HG02970 (cell line): ENCODE data around the gene GPR35.
A peak's percentile ranks its signal among the peaks of the same experiment; 100 is the strongest.

Experiments
- ATAC-seq: cut with Tn5 transposase; IDR thresholded peaks from one replicate; pipeline ENCODE4 v1.9.1; 2021; ENCODE audit warnings: mild to moderate bottlenecking, moderate library complexity, moderate number of reproducible peaks; ENCODE audit not compliant: unreplicated experiment, low FRiP score

Gene GPR35, protein sequence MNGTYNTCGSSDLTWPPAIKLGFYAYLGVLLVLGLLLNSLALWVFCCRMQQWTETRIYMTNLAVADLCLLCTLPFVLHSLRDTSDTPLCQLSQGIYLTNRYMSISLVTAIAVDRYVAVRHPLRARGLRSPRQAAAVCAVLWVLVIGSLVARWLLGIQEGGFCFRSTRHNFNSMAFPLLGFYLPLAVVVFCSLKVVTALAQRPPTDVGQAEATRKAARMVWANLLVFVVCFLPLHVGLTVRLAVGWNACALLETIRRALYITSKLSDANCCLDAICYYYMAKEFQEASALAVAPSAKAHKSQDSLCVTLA

DNA sequence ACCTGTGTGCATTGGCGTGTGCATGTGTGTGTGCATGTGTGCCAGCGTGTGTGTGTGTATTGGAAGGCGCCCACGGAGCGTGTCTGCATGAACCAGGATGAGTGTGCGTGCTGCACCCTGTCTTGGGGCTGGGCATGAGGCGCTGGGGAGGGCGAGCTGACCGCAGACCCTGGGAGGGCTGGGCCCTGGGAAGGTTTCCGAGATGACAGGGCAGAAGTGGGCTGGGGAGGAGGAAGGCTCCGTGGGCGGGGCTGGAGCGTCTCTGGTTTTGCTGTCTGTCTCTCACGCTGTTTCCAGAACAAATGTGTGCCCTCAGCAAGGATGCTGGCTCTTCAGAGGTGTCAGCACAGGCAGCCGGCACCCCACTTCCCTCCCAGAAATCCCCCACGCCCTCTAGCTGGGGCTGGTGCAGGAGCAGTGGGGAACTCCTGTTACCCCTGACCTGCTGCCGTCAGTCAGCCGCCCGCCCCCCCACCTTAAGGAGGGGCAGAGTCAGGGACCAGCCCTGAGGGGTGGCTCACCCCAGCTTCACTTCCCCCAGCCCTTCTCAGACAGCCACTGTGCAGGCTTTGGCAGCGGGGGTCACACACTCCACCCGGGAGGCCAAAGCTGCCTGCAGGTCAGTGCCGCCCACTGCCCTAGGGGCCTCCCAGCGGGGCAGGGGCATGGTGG, at the start of gene GPR35:
Gene GPR35, plus strand, starts transcription at position 531 of the 672 bp plus-strand sequence. CDS start 4,473 bp downstream, outside the sequence.
- no peak for ATAC-seq

DNA sequence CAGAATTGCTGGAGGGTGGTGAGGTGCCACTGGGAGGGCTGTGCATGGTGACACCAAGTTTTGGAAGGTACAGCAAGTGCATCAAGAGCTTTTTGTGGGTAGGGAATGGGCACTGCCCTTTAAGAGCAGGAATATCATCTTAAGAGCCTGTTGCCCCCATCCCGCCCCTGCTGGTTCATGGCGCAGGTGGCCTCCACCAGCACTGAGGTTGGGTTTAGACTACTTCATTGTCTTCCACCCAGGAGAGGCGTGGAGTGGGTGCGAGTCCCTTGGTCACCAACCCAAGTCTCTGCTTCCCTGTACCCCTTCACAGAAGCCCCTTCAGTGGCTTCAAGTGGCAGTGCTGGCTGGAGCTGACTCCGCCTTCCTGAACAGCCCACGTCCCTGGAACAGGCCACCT, 49.2 kb upstream of the GPR35 start:
- no peak for ATAC-seq

DNA sequence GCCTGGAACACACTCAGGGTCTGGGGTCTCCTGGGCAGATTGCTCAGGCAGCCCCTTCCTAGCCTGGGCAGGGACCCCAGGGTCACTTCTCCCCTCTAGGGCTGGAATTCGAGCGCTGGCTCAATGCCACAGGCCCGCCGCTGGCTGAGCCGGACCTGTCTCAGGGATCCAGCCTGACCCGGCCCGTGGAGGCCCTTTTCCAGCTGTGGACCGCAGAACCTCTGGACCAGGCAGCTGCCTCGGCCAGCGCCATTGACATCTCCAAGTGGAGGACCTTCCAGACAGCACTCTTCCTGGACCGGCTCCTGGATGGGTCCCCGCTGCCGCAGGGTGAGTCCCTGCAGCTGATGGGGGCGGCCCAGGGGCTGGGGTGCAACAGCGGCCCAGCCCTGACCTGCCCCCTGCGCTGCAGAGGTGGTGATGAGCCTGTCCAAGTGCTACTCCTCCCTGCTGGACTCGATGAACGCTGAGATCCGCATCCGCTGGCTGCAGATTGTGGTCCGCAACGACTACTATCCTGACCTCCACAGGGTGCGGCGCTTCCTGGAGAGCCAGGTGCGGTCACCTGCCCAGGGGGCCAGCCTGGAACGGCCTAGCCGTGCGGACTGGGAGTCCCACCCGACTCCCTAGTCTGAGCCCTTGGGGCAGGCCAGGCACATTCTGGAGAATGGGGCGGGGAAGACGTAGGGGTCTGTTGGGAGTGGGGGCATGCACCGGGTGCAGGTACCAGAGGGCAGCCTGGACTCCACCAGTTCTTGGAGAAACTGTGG, 48.7 kb upstream of the GPR35 start:
- ATAC-seq = no peak

DNA sequence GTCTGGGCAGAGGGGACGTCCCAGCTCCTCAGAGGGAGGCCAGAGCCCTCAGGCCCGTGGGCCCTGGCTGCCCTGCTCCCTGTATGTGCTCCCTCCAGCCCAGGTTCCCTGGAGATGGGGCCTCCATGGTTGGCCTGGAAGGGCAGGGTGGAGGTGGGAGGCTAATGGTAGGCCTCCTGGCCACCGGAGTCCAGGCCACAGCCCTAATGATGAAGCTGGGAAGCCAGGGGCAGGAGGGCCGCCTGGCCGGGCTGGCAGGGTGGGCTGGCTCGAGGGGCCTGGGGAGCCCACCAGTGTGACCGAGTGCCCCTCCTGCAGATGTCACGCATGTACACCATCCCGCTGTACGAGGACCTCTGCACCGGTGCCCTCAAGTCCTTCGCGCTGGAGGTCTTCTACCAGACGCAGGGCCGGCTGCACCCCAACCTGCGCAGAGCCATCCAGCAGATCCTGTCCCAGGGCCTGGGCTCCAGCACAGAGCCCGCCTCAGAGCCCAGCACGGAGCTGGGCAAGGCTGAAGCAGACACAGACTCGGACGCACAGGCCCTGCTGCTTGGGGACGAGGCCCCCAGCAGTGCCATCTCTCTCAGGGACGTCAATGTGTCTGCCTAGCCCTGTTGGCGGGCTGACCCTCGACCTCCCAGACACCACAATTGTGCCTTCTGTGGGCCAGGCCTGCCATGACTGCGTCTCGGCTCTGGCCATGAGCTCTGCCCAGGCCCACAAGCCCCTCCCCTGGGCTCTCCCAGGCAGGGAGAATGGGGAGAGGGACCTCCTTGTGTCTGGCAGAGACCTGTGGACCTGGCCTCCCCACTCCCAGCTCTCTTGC, 47.8 kb upstream of the GPR35 start:
- ATAC-seq = no peak

DNA sequence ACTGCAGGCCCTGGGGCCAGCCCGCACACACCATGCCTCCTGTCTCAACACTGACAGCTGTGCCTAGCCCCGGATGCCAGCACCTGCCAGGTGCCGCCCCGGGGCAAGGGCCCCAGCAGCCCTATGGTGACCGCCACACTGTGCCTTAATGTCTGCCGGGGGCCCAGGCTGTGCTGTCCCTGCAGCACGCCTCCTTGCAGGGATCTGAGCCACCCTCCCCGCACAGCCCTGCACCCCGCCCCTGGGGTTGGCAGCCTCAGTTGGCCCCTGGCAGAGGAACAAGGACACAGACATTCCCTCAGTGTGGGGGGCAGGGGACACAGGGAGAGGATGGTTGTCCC, 47.2 kb upstream of the GPR35 start:
- ATAC-seq = no peak

DNA sequence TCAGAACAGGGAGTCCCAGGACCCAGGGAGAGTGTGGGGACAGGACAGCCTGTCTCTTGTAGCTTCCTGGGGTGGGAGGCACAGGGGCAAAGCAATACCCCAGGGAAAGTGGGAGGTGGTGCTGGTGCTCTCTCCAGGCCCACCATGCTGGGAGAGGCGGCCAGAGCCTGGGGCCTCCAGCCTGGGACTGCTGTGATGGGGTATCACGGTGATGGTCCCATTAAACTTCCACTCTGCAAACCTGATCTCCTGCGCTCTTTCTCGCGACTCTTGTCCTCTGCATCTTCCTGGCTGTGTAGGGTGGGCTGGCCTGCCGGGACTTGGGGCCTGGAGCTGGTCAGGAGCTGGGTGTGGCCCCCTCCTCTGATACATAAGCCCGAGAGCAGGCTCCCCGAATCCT, 46.8 kb upstream of the GPR35 start:
- ATAC-seq = no peak

DNA sequence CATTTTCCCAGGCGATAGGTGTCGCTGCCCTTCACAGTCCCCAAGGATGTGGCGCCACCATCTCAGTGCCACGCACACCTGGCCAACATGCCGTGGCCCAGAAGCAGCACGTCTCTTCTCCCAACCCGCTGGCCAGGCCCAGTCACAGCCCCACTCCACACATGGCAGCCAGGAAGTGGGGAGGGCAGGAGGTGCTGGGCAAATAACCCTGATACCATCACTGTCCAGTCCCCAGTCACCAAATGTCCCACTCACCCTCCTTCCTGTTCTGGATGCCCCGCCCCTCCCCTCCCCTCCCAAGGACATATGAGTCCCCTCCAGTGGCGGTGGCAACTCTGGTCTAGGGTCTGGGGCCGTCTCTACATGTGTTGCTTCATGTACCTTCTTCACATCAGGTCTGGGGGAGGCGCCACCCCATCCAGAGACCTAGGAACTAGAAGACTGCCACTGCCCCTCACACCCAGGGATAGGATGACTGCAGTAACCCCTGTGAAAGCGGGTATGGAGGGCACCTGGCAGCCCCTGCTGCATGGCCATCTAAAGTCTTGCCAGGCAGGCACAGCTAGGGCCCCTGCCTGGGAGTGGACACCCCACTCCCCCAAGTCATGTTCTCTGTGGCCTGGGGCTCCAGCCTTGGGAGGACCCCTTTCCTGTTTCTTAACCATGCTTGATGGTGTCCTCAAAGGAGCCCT, 46.1 kb upstream of the GPR35 start:
- ATAC-seq = no peak

DNA sequence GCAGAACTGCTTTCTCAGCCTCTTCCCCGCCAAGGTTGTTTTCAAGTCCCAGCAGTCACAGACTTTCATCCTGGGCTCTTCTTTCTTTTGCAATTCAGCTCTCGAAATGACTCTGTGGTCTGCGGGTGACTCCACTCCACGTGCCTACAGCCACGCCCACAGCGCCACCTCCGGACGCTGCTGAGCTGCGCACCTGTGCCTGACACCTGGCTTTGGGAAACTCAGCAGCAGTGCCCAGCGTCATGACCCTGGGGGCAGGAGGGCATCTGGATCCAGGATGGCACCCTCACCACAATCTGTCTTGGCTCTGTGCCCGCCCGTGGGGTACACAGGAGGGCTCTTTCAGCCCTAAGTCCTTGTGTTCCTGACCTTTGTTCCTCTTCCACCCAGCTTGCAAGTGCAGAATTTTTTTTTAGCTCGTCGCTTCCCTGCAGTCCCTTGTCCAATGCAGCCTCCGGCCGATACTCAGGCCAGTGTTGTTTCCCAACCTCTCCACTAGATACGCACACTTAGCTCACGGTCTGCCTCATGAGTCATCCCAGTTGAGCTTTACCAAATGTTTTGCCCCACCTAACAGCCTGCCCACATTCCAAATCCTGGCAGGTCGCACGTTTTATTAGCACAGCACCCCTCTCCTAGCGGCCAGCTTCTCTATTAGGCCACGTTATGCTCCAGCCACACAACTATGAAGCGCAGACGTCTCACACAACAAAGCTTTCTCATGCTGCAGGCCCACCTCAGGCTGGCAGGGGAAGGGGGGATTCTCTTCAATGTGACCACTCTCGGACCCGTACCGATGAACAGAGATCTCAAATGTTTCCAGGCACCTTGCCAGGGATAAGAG, 45.3 kb upstream of the GPR35 start:
- ATAC-seq = no peak

DNA sequence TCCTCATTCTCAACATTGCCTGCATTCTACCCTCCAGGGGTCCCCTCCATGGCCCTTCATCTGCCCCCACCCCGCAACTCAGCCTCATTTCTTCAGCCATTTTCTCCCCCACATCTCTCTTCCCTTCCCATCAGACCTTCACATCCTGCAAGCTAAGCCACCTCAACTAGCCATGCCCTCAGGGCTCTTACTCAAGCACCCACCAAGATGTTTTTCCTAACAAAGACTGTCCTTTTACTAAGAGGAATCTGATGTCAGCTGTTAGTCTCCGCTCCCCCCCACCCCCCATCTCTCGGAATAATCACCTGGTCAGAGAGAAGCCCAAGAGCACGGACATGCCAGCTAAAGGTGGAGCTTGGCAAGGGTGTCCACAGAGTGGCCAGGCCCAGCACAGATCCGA, 43.5 kb upstream of the GPR35 start:
- ATAC-seq = no peak

DNA sequence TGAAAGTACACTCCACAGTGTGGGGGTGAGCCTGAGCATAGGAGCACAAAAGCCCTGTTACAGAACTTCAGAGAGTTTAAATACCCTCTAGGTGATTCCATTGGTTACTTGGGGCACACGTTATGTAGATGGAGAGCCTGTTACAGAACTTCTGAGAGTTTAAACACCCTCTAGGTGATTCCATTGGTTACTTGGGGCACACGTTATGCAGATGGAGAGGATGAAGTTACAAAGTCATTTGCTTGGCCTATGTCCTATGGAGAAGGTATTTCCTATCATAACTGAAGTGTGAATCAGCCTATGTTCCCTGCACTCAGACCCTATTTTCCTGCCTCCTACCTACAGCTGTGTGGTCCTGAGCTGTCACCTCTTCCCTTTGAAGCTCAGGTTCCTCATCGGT, 42.5 kb upstream of the GPR35 start:
- ATAC-seq = no peak

DNA sequence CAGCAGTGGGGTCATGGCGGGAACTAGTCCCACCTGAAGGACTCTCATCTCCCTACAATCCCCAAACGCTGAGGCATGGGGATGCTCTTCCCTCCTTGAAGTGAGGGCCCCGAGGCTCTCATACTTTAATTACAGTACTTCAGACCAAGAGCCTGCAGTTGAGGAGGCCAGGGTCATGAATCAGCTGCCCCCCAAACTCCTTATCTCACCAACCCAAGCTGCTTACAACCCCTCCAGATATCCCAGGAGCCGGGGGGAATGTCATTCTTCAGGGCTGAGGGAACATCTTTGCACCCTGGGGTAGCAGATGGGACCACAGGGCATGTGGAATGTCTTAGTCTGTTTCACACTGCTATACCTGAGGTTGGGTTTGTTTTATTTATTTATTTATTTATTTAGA, 41.5 kb upstream of the GPR35 start:
- no peak for ATAC-seq

DNA sequence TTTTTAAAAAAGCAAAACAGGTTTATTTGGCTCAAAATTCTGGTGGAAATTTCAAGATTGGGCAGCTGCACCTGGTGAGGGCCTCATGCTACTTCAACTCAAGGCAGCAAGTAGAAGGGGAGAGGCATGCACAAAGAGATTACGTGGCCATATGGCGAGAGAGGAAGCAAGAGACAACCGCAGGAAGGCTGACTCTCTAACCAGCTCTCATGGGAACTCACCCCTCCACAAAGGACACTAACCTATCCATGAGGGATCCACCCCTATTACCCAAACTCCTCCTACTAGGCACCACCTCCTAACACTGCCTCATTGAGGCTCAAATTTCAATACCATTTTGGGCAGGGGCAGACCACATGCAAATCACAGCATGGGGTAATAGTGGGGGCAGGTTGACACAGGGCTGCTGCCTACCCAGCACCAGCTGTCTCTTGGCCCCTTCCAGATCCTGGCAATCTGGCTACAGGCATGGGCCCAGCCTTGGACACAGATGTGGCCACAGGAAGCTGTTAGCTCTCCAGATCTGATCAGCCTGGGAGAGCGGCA, 40.7 kb upstream of the GPR35 start:
- peak; percentile 40 for ATAC-seq

DNA sequence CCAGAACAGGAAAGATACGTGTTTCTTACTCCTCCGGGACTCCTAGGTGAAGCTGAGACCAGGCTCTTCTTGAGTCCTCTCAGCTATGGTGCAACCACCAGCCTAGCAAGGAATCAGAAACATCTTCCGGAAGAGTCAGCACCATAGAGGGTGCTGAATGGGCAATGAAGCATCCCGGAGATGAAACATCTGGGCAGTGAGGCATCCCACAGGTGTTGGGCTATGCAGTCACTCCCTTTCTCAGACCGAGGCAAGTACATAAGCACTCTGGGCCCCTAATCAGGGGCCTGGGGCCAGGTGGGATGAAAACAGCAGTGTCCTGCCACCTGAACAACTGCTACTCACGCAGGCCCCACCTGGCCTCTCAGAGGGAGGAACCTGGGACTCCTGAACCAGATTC, 40.2 kb upstream of the GPR35 start:
- peak; percentile 16 for ATAC-seq

DNA sequence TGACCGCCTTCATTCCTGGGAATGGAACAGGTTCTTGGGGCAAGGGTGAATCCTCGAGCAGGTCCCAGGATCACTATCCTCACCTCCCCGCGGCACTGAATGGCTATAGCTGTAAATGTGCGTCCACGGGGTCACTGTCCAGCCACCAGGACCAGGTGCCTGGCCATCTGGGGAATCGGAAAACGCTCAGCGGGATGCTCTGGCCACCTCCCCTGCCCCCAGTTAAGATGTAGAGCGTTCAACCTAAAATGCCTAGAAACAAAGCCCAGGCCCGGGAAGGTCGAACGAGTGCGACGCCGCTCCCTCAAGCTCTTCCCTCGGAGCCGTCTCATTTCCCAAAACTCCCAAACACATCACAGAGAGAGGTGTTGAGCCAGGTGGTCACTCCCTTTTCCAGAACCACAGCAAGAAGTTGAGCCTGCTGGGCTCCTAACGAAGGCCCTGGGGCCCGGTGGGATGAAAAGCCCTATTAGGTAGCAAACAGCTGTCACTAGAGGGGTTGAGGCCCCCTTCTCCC, 39.5 kb upstream of the GPR35 start:
- no peak for ATAC-seq

DNA sequence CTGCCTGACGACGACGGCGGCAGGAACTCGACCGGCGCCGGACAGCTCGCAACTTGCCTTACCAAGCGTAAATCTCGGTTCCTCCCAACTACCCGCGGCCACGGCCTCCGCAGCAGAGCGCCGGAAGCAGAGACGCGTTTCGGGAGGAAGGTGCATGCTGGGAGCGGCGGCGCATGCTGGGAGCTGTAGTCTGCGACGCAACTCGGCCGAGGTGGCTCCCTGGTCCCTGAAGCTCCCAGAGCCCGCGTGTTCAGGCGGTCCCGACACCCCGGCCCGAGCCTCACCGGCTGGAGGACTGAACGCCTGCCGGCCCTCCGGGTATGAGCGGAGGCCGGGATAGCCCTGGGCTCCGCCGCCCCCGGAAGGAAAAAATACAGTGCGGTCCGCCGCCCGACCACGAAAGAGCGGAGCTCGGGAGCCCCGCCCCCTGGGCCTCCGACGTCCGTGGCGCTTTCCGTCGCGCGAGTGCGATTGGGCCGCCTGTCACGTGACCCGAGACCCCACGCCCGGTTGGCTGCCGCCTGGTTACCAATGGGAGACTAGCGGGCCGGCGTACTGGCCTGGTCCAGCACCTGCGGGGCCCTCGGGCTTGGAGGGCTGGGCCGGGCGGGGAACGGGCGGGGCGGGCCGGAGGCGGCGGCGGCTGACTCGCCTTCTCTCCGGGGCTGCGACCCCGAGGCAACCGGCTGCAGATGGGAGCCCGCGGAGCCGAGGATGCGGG, 38.9 kb upstream of the GPR35 start, which contains the start of gene CAPN10:
Gene CAPN10, plus strand, starts transcription at position 537 of the 721 bp plus-strand sequence. Its CDS starts 178 bp downstream, at position 715.
- ATAC-seq = peak; percentile 68

DNA sequence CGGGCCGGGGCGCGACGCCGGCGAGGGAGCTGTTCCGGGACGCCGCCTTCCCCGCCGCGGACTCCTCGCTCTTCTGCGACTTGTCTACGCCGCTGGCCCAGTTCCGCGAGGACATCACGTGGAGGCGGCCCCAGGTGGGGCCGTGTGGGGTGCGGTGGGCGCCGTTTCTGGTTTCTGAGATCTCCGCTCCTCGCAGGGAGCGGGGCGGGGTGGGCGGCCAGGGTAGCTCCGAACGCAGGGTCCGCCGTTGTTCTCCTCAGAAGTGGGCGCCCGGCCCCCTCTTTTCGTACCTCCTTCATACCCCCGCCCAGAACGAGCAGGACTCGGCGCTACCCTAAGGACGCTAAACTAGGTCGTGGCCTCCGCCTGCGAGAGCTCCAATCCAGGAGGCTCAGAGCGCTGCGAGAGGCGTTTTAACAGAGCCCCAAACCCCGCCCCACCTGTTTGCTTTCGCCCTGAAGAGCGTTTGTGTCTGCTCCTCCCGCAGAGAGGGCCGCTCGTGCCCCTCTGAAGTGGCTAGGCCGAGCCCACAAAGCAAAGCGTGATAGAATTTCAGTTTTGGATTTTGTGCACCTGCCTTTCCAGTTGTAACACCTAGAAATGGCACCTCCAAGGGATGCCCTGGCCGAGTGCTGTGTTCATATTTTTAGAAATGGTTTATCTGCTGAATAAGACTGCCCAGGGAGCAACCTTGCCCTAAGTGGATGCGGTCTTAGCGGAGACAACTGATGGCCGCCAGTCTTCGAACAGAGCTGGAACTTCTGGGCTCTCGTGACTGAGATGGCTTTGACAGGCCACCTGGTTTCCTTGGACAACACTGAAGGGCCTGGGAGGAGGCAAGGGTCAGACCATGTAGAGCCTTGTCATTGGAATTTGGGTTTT, 38.1 kb upstream of the GPR35 start:
- peak; percentile 9 for ATAC-seq
